ENCODE data around the gene EXT2. TPM values are rescaled to one million over a fixed set of nuclear protein-coding genes. Genes with fewer than 3 reads are reported as not detected.

The EXT2 gene
- total and polyA plus RNA-seq, 7 donors: 11.0 to 23.5 (median 21.4) TPM

DNA sequence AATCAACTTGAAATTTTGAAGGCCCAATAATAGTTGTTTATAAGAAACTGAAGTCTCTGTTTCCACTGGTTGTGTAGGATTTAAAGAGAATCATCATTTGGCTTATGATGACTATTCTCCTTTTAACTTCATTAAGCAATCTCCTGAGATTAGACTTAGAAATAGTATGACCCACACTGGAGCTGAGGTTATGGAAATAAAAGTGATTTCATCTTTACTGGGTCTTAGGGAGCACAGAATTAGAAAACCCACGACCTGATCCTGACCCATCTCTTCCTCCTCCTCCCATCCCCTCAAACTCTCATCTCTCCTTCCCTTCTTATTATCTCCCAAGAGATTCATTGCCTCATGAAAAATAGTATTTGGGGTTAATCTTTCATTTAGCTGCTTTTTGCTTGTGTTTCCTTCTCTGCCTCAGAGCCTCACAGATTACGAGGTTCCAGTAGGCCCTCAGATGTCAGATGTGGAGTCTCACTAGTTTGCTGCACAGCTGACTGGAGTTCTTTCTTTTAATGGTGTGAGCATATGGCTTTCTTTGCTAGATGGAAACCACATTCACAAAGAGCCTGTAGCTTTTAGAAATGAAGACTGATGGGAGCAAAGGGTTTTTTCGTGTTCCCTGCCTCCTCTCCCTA lies 129.5 kb downstream of the EXT2 start:
- intact Hi-C loops (cut with DNase I): no loop called here
- Histone ChIP-seq H3K36me3 (ENCODE audit: insufficient read depth in 1 of 2, low read depth in 1 of 2) (no peaks in the 10 kb centered on the region), H3K9me3 (no peaks in the 10 kb centered on the region), H3K27me3 (ENCODE audit: insufficient read depth in 3 of 3, low read length in 2 of 3) (no peaks in the 10 kb centered on the region), H3K4me1 (no peaks in the 10 kb centered on the region), H3K4me3 (no peak overlapping the region), H3K27ac (no peak overlapping the region)
- ATAC-seq (no peak), DNase-seq (no peak)
- WGBS, 3 donors: 81 to 90% (median 87%) methylated on average over 3 of the region's 3 CpGs
- TF ChIP-seq, protein P1, sequence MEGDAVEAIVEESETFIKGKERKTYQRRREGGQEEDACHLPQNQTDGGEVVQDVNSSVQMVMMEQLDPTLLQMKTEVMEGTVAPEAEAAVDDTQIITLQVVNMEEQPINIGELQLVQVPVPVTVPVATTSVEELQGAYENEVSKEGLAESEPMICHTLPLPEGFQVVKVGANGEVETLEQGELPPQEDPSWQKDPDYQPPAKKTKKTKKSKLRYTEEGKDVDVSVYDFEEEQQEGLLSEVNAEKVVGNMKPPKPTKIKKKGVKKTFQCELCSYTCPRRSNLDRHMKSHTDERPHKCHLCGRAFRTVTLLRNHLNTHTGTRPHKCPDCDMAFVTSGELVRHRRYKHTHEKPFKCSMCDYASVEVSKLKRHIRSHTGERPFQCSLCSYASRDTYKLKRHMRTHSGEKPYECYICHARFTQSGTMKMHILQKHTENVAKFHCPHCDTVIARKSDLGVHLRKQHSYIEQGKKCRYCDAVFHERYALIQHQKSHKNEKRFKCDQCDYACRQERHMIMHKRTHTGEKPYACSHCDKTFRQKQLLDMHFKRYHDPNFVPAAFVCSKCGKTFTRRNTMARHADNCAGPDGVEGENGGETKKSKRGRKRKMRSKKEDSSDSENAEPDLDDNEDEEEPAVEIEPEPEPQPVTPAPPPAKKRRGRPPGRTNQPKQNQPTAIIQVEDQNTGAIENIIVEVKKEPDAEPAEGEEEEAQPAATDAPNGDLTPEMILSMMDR (IDR thresholded peaks at IDR 0.05): no peak

DNA sequence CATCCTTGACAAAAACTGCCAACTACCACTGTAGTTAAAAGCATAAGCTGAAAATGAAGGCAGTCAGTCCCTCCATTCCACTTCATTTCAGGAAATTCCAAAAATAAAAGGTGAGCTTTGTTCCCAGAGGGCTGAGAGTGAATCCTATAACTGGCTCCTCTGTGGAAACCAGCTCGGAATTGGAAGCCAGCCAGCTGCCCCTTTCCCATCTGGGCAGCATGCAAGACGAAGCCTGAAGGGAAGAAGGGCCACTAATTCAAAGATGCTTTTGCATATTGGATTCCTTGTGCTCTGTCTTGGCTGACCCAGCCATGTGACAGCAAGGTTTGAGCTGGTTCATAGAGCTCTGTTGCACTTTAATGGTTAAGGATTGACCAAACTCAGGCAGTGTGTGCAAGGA lies 131.0 kb downstream of the EXT2 start:
- TF ChIP-seq, protein P1 (IDR thresholded peaks at IDR 0.05): no peak
- ATAC-seq (no peak), DNase-seq (no peak)
- Histone ChIP-seq H3K4me1 (no peaks in the 10 kb centered on the region), H3K27ac (no peak overlapping the region), H3K36me3 (ENCODE audit: insufficient read depth in 1 of 2, low read depth in 1 of 2) (no peaks in the 10 kb centered on the region), H3K27me3 (ENCODE audit: insufficient read depth in 3 of 3, low read length in 2 of 3) (no peaks in the 10 kb centered on the region), H3K9me3 (no peaks in the 10 kb centered on the region), H3K4me3 (no peak overlapping the region)
- 69 to 74% (median 74%) methylated on average over 2 of the region's 2 CpGs for WGBS, 3 donors
- intact Hi-C loops (cut with DNase I): no loop called here

DNA sequence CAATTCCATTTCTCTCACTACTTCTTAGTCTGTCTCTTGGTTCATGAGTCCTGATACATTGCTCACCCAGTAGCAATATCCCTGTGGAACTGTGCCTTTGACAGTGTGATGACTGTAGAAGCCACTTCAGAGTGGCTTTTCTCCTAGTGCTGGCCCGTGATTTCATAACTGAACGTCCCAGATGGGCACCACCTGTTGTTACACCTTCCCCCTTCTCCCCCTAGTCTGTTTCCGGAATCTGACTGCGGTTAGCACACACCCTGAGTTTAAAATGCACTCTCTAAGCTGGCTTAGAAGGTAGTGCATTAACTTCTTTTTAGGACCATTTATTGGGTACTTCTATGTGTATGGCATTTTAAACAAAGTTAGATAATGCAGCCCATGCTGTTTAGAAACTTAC lies 131.5 kb downstream of the EXT2 start:
- H3K9me3 ChIP-seq: no peaks in the 10 kb centered on the region
- TF ChIP-seq, protein P1 (IDR thresholded peaks at IDR 0.05): no peak
- H3K4me1 ChIP-seq: no peaks in the 10 kb centered on the region
- DNase-seq (no peak), ATAC-seq (no peak)
- H3K27me3 ChIP-seq (ENCODE audit: insufficient read depth in 3 of 3, low read length in 2 of 3): no peaks in the 10 kb centered on the region
- no peak overlapping the region for H3K4me3 ChIP-seq
- no peak overlapping the region for H3K27ac ChIP-seq
- H3K36me3 ChIP-seq (ENCODE audit: insufficient read depth in 1 of 2, low read depth in 1 of 2): no peaks in the 10 kb centered on the region
- 57 to 64% (median 63%) methylated on average over 4 of the region's 4 CpGs for WGBS, 3 donors
- intact Hi-C loops (cut with DNase I): no loop called here

DNA sequence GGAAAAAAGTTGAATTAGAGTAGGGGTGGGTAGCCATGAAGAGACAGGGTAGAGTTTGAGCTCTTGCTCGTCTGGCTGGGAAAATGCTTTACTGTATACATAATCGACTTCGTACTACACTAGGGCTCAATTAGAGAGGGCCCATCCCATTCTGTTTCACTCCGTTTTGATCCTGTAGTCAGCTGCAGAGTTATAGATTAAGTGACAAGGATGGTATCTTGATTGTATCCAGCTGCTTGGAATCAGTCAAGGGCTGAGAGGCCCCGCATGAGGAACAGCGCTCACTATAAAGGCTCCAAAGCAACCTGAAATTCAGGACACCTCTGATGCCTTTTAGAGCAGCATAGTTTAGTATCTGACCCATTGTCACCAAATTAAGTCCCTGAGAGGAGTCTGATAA lies 132.9 kb downstream of the EXT2 start:
- Histone ChIP-seq H3K9me3 (no peaks in the 10 kb centered on the region), H3K27ac (no peak overlapping the region), H3K27me3 (ENCODE audit: insufficient read depth in 3 of 3, low read length in 2 of 3) (no peaks in the 10 kb centered on the region), H3K36me3 (ENCODE audit: insufficient read depth in 1 of 2, low read depth in 1 of 2) (no peaks in the 10 kb centered on the region), H3K4me3 (no peak overlapping the region), H3K4me1 (no peaks in the 10 kb centered on the region)
- intact Hi-C loops (cut with DNase I): no loop called here
- DNase-seq (no peak), ATAC-seq (no peak)
- WGBS, 3 donors: 83 to 88% (median 86%) methylated on average over 6 of the region's 6 CpGs
- TF ChIP-seq, protein P1 (IDR thresholded peaks at IDR 0.05): no peak

DNA sequence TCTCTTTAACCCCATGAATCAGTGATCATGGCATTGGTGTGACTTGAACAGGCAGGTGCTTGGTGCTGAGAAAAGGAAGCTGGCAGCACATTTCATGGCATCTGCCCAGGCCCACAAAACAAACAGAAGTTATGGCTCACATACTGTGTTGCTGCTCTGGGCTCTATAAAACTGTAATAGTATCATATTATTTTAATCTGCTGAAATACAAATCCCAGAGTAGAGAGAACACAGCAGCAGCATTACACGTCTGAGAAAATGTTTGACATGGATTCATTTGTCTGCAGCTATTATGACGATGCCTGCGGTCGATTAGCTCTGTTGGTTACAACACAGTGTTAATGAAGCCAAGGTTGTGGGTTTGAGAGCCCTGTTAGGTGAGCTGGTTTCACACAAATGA lies 133.6 kb downstream of the EXT2 start:
- Histone ChIP-seq H3K36me3 (ENCODE audit: insufficient read depth in 1 of 2, low read depth in 1 of 2) (no peaks in the 10 kb centered on the region), H3K9me3 (no peaks in the 10 kb centered on the region), H3K4me3 (no peak overlapping the region), H3K4me1 (no peaks in the 10 kb centered on the region), H3K27ac (no peak overlapping the region), H3K27me3 (ENCODE audit: insufficient read depth in 3 of 3, low read length in 2 of 3) (no peaks in the 10 kb centered on the region)
- 38 to 74% (median 52%) methylated on average over 4 of the region's 4 CpGs for WGBS, 3 donors
- ATAC-seq: peak; percentile 28 to 88 (median 78)
- TF ChIP-seq, protein P1 (IDR thresholded peaks at IDR 0.05): no peak
- intact Hi-C loops (cut with DNase I): no loop called here
- DNase-seq: peak in 1 of 2 donors; percentile 52

Measured in psoas muscle (tissue), 8 donors.